Spleen (tissue), 11 donors: ENCODE measurements around the gene ADIPOR2. TPM values are rescaled to one million over a fixed set of nuclear protein-coding genes. Genes with fewer than 3 reads are reported as not detected.

Experiments used
- DNase-seq: peaks from one replicate; pipeline ENCODE4 v3.0.0-alpha.2; 2020
- H3K27ac ChIP-seq, 8 donors: fragments of 200-600 bp; sonication (generic) in 7 of 8; 1 replicate in 4 of 8; 2 replicates in 4 of 8; pipeline versions ENCODE4 v1.5.0 to v1.8.0; 2016 to 2021; ENCODE audit warnings: inconsistent platforms in 4 of 8, mild to moderate bottlenecking in 4 of 8, moderate library complexity in 1 of 8
- H3K27me3 ChIP-seq, 7 donors: fragments of 200-600 bp; sonication (generic) in 6 of 7; replicated peaks in 1 of 7; 1 replicate in 4 of 7; 2 replicates in 3 of 7; pipeline versions ENCODE4 v1.5.0 to v1.8.0; 2016 to 2021; ENCODE audit warnings: inconsistent platforms in 3 of 7, mild to moderate bottlenecking in 1 of 7
- H3K36me3 ChIP-seq, 6 donors: fragments of 200-600 bp; sonication (generic) in 5 of 6; 1 replicate in 4 of 6; 2 replicates in 2 of 6; pipeline versions ENCODE4 v1.5.0 to v1.8.0; 2016 to 2021; ENCODE audit warnings: inconsistent platforms in 2 of 6
- H3K4me1 ChIP-seq, 6 donors: fragments of 200-600 bp; sonication (generic) in 5 of 6; 1 replicate in 3 of 6; 2 replicates in 3 of 6; pipeline versions ENCODE4 v1.5.0 to v1.8.0; 2016 to 2021; ENCODE audit warnings: inconsistent platforms in 3 of 6
- H3K4me3 ChIP-seq, 8 donors: fragments of 200-600 bp; sonication (generic) in 7 of 8; 1 replicate in 4 of 8; 2 replicates in 4 of 8; pipeline versions ENCODE4 v1.5.0 to v1.8.0; 2016 to 2021; ENCODE audit warnings: inconsistent platforms in 4 of 8, mild to moderate bottlenecking in 4 of 8, moderate library complexity in 2 of 8
- H3K9me3 ChIP-seq, 8 donors: fragments of 200-600 bp; sonication (generic) in 7 of 8; 1 replicate in 4 of 8; 2 replicates in 4 of 8; pipeline versions ENCODE4 v1.5.0 to v1.8.0; 2016 to 2021; ENCODE audit warnings: inconsistent platforms in 4 of 8
- CTCF ChIP-seq, 11 experiments: fragments of 200-600 bp in 7 of 11; fragments of 450-650 bp in 4 of 11; sonication (generic) in 4 of 11; IDR thresholded peaks in 8 of 11; conservative IDR thresholded peaks in 3 of 11; 1 replicate in 7 of 11; 2 replicates in 4 of 11; pipeline versions ENCODE4 v1.4.0 to v1.8.0; 2016 to 2021; ENCODE audit warnings: antibody characterized with exemption in 11 of 11, inconsistent platforms in 4 of 11, mild to moderate bottlenecking in 1 of 11
- POLR2A ChIP-seq, 3 donors: fragments of 450-650 bp; IDR thresholded peaks; one replicate each; pipeline ENCODE4 v1.5.1; 2017; ENCODE audit warnings: antibody characterized with exemption in 3 of 3, mild to moderate bottlenecking in 1 of 3
- POLR2AphosphoS5 ChIP-seq, 3 donors: sonication (generic); formaldehyde crosslinking; IDR thresholded peaks; one replicate each; pipeline ENCODE4 v1.5.1; 2017; ENCODE audit warnings: antibody characterized with exemption in 3 of 3
- WGBS, 5 donors: extraction: QIAGEN DNeasy Blood & Tissue Kit in 3 of 5; methylation state at CpG; one replicate each; pipeline versions ENCODE4 v1.1.5 to v1.1.7; 2013 to 2018; 5-methylcytosine and 5-hydroxymethylcytosine counted together
- intact Hi-C: fragments of 100-400 bp; cut with DNase I; formaldehyde crosslinking; loops from one replicate; pipeline ENCODE4 v1.15.0; 2023; ENCODE audit warnings: low total_unique reads
- polyA plus RNA-seq, 3 donors: library from polyadenylated mRNA; stranded (reverse); fragments of 200-250 nt; gene quantifications; one replicate each; pipeline ENCODE4 v1.2.1, GENCODE V29; 2013
- total RNA-seq, 7 donors: library from RNA; depleted of rRNA in 3 of 7; stranded (reverse); fragments of >200 nt in 3 of 7; fragmentation: NEBNext Ultra II Directional in 4 of 7; extraction: Animal tissue kit (Norgen Biotek cat#: 25700) in 4 of 7; gene quantifications; one replicate each; pipeline versions ENCODE4 v1.1.0 to v1.2.1, GENCODE V29; 2016 to 2021
- donor health status: healthy with polysubstance abuse.
- donor health status: DM: no; HTN: no; CAD: no; lungs with moderate emphysema.
- donor health status: DM: no; HTN: no; CAD: no.
- donor health status: Bipolar disorder and iron deficiency.
- donor health status: healthy.
- donor health status: DM: no; HTN: no; CAD: no.
- donor health status: DM: yes; HTN: yes; CAD: no.

Gene ADIPOR2
- total and polyA plus RNA-seq, 10 donors: 12.9 to 43.7 (median 38.8) TPM

GRCh38 chr12:1797011-1797901 lies 106.4 kb downstream of the ADIPOR2 start:
- 10 to 21% (median 14%) methylated on average over 33 to 71 of the region's 71 CpGs for WGBS, 5 donors
- Histone ChIP-seq H3K4me1 (peaks cover 9 to 52% (median 18%) of the 10 kb centered on the region in 6 donors), H3K27me3 (no peaks in the 10 kb centered on the region), H3K9me3 (no peaks in the 10 kb centered on the region), H3K4me3 (peak overlapping the region; percentile 63 to 94 (median 70)), H3K36me3 (no peaks in the 10 kb centered on the region), H3K27ac (peak overlapping the region; percentile 89 to 99 (median 94))
- intact Hi-C loops: loop anchor here (5.0 to 10.0 kb wide), 2 partner anchors 145 to 238 kb away; no protein-coding TSS in a partner anchor
- TF ChIP-seq POLR2AphosphoS5 (IDR thresholded peaks at IDR 0.05): peak; percentile 86 to 92 (median 90)
- TF ChIP-seq CTCF (IDR thresholded peaks at IDR 0.05 in 8 of 11, conservative IDR thresholded peaks at IDR 0.05 in 3 of 11): peak in 2 of 11 experiments; percentile 2 to 10
- TF ChIP-seq POLR2A (IDR thresholded peaks at IDR 0.05): no peak
- DNase-seq: peak; percentile 95

DNA sequence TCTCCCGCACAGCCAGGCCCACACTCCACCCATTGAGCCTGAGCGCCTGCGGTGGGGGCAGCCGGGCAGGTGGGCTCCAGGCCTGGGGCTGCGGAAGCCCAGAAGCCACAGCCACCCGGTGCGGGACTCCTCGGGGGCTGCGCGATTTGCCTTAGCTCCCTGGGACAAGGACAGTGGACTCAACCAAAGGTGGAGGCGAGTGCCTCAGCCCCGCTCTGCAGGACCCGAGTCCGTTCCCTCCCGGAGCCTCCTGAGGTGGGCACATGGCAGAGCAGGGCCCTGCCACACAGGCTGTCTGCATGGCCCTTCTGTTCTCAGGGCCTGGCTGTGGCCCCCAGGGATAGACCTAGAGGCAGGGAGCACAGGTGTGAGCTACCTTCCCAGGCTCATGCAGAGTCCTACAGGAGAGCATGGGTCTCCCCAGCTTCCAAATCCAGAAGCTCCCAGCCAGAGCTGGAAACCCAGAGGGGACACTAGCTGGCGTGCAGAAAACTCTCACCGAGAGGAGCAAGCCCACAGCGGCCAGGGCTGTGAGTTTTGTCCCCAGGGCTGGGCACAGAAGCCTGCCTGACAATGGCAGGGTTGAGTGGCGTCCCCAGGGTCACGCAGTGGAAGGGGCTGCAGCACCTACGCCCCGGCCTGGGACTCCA lies 107.2 kb downstream of the ADIPOR2 start:
- H3K4me3 ChIP-seq: peak overlapping the region in 1 of 8 donors; percentile 94
- DNase-seq: peak; percentile 85
- H3K4me1 ChIP-seq: peaks cover 9 to 45% (median 18%) of the 10 kb centered on the region in 6 donors
- H3K9me3 ChIP-seq: no peaks in the 10 kb centered on the region
- no peaks in the 10 kb centered on the region for H3K27me3 ChIP-seq
- 83 to 93% (median 88%) methylated on average over 6 to 22 of the region's 22 CpGs for WGBS, 5 donors
- intact Hi-C loops: loop anchor here (5.0 to 10.0 kb wide), 2 partner anchors 144 to 237 kb away; no protein-coding TSS in a partner anchor
- peak overlapping the region in 7 of 8 donors; percentile 89 to 99 (median 94) for H3K27ac ChIP-seq
- TF ChIP-seq POLR2A (IDR thresholded peaks at IDR 0.05): no peak
- H3K36me3 ChIP-seq: no peaks in the 10 kb centered on the region

GRCh38 chr12:1798641-1799020 lies 107.8 kb downstream of the ADIPOR2 start:
- no peak overlapping the region for H3K4me3 ChIP-seq
- TF ChIP-seq CTCF (IDR thresholded peaks at IDR 0.05 in 8 of 11, conservative IDR thresholded peaks at IDR 0.05 in 3 of 11) (no peak), POLR2AphosphoS5 (IDR thresholded peaks at IDR 0.05) (no peak)
- H3K4me1 ChIP-seq: peaks cover 9 to 45% (median 18%) of the 10 kb centered on the region in 6 donors
- DNase-seq: peak; percentile 72
- no peaks in the 10 kb centered on the region for H3K9me3 ChIP-seq
- intact Hi-C loops: loop anchor here (5.0 to 10.0 kb wide), 2 partner anchors 144 to 236 kb away; no protein-coding TSS in a partner anchor
- WGBS, 5 donors: 84 to 93% (median 88%) methylated on average over 6 of the region's 6 CpGs
- no peaks in the 10 kb centered on the region for H3K36me3 ChIP-seq
- H3K27me3 ChIP-seq: no peaks in the 10 kb centered on the region
- peak overlapping the region in 3 of 8 donors; percentile 97 to 99 (median 97) for H3K27ac ChIP-seq

DNA sequence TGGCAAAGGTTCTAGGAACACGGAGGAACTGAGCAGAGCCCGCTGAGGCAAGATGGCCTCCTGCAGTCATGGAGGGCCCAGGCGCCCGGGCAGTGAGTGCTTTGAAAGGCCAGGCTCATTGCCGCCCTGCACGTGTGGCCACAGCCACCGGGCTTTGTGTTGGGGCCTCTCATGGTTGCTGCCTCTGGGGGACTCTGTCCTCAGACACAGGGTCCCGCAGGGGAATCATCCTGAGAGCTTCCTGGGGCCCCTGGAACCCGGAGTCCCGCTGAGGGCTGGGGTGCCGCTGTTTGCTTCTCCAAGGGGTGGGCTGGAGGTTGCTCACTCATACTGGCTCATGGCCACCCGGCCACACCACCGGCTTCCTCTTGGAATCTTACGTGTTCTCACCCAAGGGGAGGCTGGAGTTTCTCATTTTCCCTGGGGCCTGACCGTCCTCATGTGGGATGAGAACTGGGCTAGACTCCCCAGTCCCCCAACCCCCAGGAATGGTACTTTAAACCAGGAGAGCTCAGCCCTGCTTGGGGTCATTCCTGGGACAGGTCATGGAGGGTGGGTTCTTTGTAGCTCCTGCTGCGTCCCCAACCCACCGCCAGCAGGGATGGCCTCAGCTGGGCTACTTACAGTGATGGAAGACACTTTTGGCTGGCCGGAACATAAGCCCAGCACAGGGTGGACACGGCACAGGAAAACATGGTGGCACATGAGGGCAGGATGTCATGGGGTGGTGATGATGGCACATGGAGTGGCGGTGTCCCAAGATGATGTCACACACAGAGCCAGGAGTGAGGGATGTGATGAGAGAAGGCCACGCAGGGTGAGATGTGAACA lies 108.4 kb downstream of the ADIPOR2 start:
- TF ChIP-seq POLR2AphosphoS5 (IDR thresholded peaks at IDR 0.05) (no peak), CTCF (IDR thresholded peaks at IDR 0.05 in 8 of 11, conservative IDR thresholded peaks at IDR 0.05 in 3 of 11) (no peak), POLR2A (IDR thresholded peaks at IDR 0.05) (no peak)
- Histone ChIP-seq H3K9me3 (no peaks in the 10 kb centered on the region), H3K36me3 (no peaks in the 10 kb centered on the region), H3K27ac (peak overlapping the region in 1 of 8 donors; percentile 99), H3K4me3 (no peak overlapping the region), H3K27me3 (no peaks in the 10 kb centered on the region), H3K4me1 (peaks cover 9 to 46% (median 18%) of the 10 kb centered on the region in 6 donors)
- WGBS, 5 donors: 87 to 94% (median 90%) methylated on average over 20 to 21 of the region's 21 CpGs
- DNase-seq: peak; percentile 75
- intact Hi-C loops: loop anchor here (5.0 to 10.0 kb wide), 2 partner anchors 143 to 236 kb away; no protein-coding TSS in a partner anchor
